ENCODE results near the gene OSBPL8.

DNA sequence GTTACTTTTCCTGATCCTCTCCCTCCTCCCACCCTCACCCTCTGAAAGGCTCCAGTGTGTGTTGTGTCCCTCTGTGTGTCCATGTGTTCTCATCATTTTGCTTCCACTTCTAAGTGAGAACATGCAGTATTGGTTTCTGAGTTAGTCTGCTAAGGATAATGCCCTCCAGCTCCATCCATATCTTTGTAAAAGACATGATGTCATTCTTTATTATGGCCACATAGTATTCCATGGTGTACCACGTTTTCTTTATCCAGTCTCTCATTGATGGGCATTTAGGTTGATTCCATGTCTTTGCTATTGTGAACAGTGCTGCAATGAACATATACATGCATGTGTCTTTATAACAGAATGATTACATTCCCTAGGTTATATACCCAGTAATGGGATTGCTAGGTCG, 159.4 kb downstream of the OSBPL8 start:
- no peak for TF ChIP-seq POLR2A (IDR thresholded peaks at IDR 0.05; ENCODE audit: low read depth, low read length)
- TF ChIP-seq TAF1 (IDR thresholded peaks at IDR 0.05; ENCODE audit: low read depth, low read length): no peak
- no peak for TF ChIP-seq POLR2AphosphoS5 (IDR thresholded peaks at IDR 0.05; ENCODE audit: low read depth, low read length)
- no peak for TF ChIP-seq PAX5 (IDR thresholded peaks at IDR 0.05; ENCODE audit: insufficient read depth, low read length, severe bottlenecking)
- no peak for TF ChIP-seq SPI1 (IDR thresholded peaks at IDR 0.05; ENCODE audit: low read depth, low read length)

Measured in GM12891 (cell line).